ENCODE data around the gene NGF.
"Not testable (repeated sequence)": the region's sequence is repeated elsewhere in the genome, so short reads cannot be mapped to it uniquely, and the experiment has no call there.

The NGF gene

DNA sequence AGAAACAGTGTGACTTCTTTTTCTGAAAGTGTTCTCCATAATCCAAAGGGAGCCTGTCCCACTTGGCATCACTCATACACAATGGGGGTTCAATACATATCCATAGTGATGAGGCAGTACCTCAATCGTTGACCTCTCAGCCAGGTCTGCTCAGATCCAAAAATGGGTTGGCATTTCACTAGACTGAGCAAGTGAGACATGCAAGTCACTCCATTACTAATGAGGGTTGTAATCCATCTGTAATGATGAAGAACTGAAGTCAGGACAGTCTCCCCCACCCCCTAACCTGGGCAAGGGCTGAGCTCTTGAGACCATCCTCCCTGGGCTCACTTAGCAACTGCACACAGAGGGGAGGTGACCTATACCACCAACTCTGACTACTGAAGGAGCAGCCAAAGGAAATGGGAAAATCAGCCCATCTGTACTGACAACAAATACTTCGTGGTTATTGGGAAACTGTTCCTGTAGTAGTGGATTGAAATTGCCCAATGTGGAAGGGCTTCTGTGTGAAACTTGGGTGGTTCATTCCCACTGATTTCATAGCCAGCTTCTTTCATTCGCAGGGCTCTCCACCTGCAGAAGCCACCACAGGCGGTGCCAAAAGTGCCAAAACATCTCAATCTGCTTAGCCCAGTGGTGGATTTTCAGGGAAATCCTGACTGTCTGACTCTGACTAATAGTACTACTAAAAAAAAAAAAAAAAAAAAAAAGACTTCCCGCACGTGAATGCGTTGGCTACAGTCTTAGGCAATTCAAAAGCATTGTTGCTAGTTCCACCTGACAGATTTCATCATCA is 5.0 kb downstream of the NGF start:
- no peak for DNase-seq

DNA sequence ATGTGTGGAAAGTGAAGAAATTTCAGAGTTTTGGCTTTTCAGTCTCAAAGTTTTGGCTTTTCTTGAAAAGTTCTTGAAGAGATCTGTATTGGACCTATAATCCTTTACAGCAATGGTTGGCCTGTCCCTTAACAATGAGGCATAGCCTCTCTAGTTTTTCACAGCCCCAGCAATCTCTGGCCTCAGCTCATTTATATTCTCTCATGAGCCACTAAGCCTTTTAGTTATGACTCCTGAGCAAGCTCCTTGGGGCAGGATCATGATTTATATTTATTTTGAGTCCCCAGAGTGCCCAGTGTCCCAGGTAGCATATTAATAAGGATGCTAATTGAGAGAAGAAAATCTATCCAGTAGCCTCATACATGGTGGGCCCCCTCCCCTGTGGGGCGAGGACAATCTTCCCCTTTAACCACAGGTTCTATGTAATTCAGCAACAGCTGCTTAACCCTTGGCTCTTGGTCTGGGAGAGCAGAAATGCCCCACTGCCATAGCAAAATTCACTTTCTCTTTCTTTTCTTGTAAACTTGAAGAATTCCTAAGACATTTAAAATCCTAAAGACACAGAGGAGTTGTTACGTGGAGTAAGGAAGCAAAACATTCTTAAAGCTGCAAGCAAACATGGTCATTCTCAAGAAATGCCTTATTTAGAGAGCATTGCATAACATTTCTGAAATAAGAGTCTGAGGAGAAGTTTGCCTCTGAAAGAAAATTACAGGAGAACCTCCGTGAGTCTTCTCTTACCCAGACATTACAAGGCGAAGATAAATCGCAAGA is 6.3 kb downstream of the NGF start:
- no peak for DNase-seq

DNA sequence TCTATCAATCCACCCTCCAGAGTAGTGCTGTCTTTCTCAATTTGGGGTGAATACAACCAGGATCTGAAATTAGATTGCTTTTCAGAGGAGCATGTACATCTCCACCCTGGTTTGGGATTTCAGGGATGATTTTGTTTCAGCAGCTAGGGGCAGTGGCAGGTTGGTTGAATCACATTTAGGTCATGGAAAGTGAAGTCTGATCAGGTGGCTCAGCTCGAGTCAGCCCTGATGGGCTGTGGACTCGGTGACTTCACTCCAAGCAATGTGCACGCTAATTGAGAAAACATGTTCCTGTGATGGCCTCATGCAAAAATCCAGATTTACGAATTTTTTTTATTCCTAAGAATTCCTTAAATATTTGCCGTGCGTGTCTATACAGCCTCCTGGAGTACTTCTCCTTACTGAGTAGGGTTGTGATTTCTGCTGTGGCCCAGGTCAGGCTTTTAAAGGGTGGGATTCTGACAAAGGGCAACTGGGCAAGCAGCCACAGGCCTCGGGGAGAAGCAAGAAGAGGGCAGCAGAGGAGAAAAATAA is 7.5 kb downstream of the NGF start:
- DNase-seq, result no peak

DNA sequence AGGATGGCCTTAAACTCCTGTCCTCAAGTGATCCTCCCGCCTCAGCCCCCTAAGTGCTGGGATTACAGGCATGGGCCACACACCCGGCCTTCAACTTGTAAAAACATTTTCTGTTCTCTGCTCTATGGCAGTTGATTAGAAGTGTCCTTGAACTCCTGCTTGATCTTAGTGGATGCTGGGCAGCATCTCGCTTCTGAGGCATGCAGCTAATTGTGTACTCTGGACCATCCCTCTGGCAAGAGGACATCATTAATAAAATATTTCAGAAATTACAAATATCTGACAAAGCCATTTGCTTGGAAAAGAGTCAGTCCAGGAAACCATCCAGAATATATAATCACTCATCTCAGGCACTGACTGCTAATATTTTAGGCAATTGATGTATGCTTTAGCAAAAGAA is 8.1 kb downstream of the NGF start:
- DNase-seq, result no peak

DNA sequence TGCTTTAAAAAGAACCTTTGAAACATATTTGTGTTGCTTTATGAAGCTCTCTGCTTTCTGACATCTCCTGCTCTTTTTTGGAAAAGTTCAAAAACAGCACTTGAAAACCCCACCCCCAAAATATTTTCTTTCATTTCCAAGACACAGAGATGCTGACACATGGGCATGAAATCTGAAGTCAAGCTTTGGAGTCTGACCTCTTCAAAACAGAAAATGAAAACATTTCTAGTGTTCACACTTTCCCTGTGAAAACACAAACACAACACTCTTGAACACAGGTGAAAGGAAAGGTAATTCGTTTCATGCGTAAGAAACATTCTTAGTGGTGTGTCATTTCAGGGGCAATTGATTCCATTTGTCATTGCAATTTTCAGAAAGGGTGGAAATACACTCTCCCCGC is 10.8 kb downstream of the NGF start:
- DNase-seq, result no peak

DNA sequence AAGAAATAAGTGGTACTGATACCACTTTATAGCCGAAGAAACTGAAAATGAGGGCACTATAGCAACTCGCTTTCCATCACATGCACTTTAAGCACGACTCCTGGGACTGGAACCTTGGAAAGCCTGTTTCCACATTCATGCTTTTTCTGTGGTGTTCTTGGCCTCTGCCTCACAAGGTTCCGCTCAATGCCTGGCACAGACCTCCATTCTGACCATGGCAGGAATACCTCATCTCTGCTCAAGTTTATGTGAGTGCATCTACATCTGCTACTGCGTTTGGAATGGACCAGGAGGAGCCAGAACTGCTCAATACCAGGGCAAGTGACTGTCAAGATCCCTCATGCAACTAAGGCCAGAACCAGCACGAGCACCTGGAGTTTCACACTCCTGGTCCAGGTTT is 11.6 kb downstream of the NGF start:
- no peak for DNase-seq

DNA sequence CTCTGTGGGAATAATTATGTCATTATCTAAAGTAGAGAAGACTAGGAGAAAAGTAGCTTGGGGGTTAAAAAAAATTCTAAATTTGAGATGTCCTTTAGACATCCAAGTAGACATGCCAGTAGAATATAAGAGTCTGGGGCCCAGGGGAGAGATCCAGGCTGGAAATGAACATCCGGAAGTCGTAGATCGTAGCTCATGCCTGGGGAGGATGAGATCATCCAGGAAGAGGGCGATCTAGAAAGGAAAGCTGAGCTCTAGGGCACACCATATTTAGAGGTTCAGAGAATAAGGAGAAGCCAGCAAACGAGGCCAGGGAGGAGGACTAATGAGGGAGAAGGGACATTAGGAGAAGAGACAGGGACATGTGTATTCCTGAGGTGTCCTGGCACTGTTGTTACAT is 12.2 kb downstream of the NGF start:
- DNase-seq, result no peak

DNA sequence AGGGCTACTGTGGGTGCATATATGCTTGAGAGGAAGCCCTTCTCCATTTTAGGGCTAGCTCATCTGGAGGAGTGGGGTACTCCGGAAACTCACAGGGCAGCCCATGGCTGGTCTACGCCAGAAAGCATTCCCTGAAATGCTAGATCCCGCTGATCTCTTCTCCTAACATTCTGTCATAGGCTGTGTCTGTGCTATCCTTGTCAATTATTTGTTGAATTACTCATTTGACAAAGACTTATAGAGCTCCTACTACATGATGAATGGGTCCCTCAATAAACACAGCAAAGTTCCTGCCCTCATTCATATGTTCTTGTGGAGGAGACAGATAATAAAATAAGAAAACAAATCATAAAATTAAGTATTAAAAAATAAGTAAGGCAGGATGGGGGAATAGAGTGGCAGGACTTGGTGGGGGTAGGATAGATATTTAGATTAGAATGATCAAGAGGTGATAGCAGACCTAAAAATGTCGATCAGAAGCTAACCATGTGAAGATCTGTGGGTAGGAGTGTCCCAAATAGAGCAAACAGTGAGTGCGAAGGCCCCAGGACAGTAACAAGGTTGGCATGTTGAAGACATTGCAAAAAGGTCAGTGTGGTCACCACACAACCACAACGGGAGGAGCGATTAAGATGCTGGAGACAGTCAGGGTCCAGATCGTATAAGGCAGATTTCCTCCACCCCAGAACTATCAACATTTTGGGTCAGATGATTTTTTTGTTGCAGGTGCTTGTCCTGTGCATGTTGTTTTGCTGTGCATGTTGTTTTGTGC is 13.2 kb downstream of the NGF start:
- no peak for DNase-seq

DNA sequence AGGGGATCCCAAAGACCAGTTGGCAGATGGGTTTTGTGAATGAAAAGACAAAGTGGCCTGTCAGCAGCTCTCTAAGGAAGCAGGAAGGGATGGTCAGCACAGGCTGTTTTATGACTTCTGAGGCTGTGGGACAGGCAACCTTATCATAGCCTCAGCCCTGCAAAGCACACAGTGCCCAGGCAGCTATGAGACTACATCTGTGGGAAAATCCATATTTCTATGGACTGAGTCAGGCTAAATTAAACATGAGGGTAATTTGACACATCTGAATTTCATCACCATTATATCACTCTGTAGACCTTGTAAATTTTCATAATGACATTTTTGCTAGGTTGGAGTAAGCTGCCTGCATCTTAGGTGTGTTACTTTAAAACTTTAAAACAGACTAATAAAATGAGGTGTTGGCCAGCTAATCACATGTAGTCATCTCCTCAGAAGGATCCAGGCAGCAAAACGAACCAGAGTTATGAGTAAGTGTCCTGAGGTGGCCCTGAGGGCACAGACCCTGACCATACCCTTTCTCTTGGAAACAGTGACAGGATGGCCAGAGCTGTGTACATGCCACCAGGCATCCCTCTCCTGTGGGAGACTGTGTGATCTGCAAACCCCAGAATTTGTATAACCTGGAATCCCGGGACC is 14.6 kb downstream of the NGF start:
- DNase-seq, result no peak

DNA sequence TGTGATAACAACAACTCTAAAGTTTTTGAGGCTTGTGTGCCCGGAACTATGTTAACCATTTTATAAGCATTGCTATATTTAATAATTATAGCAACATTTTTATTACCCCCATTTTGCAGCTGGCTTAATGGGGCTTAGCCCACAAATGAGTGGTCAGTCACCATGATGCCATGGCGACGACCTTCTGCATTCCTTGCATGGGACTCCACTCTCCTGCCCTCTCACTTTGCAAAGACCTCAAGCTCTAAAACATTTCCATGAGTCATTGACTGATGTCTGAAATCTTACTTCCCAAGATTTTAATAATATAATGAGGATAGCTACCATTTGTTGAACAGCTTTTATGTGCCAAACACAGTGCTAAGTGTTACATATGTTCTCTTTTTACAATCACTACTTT is 15.4 kb downstream of the NGF start:
- no peak for DNase-seq

DNA sequence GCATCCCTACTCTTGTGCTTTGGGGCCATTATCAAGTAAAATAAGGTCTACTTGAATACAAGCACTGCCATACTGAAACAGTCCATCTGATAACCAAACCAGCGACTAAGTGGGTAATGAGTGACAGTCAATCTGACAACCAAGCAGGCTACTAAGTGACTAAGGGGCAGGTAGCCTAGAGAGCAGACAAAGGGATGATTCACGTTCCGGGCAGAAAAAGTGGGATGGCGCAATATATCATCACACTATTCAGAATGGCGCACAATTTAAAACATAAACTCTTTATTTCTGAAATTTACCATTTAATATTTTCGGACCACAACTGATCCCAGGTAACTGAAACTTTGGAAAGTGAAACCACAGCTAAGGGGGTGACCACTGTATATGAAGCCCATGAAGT is 17.7 kb downstream of the NGF start:
- DNase-seq, result no peak

DNA sequence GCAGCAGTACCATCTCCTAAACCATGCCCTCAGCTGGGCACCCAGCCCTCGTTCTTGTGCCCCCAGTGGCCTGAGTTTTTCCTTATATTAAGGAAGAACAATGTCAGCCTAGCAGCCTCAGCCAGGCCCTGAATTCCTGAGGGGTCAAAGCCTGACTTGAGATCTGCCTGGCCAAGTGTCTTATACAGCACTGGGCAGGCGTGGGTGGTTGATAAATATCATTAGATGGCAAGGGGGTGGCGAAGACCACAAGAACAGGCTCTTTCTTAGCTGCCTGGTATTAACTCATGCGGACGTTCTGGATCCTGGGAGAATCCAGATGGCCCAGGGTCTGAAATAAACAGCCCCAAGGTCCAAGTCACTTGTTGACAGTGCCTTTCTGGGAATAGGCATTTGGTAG is 18.3 kb downstream of the NGF start:
- DNase-seq, result no peak

DNA sequence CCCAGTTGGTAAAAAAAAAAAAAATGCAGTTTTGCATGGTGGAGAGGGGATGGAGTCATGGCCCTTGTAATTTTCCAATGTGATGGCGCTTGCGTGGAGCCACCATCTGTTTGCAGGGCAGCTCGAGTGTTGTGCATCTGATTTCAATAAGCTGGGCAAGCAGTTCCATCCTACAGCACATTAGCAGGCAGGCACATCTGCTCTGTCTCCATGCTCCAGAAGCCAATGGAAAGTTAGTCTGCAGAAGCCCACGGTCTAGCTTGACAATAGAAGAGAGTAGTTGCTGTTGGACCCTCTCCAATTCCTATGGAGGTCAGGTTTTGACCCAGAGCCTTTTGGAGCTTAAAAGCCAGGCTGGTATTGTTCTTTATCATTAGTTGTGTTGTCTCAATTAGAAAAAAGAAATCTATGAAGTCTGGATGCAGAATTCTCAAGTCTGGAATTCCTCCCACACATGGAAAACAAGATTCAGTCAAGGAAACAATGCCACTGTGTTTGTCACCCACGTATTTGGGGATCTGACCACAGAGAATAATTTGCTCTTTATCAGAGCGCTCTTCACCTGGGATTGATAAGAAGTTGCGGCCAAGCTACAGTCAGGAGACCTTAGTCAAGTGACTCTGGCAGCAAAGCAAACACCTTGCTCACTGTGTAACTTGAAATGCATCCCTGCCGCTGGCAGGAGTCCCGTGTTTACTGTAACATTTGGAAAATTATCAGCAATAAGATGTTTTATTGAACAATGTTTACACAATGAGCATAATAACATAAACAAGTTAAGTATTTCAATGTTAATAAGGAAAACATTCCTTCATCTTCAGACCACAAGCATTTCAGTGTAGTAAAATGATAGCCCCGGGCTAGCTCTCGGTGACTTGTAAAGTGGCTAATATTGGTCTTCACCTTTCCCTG is 20.7 kb downstream of the NGF start:
- DNase-seq, result no peak

DNA sequence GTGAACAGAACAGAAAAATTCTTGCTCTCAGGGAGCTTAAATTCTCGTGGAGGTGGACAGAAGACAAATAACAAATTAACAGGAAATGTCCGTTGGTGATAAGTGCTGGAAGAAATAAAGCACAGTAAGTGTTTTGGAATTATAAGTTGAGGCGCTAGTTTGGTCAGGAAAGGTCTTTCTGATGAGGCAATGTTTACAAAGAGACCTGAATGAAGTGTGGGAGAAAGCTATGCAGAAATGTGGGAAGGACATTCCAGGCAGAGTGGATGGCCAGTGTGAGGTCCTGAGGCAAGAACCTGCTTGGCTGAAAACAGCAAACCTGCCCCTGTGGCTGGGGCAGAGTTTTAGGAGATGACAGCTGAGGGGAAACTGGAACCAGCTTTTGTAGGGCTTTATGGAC is 23.3 kb downstream of the NGF start:
- no peak for DNase-seq

DNA sequence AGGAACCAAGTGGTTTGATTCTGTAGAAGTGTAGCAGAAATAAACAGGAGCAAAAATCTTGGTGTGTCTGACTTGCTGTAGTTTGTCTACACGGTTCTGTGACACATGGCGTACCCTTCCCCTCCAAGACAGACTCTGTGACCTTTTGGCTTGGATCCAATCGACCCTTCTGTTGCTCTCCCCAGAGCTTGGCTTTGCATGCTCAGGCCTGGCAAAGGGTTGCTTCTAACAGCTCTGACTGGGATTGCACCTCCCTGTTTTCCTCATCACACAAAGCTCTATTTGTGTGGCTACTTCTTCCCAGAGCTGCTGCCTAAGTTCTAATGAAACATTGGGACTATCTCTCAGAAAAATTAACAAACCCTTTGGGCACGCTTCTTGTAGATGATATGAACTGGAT is 24.0 kb downstream of the NGF start:
- no peak for DNase-seq

DNA sequence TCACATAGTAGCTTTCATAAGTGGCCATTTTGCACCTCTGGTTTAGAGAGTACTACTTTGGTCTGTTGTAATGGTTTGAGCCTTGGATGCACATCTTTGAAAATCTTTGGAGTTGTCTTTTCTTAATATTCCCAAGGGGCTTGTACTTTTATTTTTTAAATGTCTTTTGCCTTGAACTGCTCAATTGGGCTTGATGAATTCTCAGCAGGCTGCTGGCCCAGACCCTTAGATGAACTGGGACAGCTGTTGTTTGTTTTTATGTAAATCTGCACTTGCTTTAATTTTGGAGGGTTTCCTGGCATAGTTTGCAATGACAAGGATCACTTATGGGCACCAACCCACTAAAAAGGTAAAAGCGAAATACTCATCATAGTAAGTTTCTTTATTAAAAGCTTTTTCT is 24.9 kb downstream of the NGF start:
- no peak for DNase-seq

DNA sequence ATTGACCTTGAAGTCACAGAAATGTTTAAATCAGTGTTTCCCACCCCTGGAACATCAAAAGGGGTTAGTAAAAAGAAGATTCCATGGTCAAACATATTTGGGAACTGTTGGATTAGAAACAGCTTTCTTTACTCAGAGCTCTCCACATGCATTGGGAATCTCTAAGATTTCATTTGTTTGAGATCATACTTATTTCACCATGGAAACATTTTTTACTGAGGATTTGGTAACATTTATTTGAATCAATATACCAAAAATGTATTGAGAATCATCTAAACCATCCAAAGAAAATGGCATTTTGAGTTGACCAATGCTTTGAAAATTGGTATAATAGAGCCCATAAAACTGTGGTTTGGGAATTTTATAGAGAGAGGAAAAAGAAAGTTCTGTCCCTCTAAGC is 25.3 kb downstream of the NGF start:
- DNase-seq, result no peak

DNA sequence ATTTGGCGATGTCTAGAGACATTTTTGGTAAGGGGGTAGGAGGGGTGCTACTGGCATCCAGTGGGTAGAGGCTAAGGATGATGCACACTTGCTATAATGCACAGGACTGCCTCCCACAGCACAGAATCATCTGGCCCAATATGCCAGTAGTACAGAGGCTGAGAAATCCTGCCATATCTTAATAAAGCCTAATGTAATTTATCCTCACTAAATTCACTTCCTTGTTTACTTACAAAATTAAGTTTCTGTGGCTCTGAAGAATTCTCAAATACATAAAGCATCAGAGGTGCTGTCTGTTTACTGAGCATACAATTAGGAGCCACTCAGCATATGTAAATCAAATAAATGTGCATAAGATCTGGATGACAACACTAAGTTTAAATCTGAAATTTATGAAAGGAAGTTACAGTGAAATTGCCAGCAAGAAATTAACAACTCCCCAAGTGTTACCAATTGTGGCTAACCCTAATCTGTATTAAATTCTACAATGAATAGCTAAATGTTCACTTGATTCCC is 26.5 kb downstream of the NGF start:
- no peak for DNase-seq

DNA sequence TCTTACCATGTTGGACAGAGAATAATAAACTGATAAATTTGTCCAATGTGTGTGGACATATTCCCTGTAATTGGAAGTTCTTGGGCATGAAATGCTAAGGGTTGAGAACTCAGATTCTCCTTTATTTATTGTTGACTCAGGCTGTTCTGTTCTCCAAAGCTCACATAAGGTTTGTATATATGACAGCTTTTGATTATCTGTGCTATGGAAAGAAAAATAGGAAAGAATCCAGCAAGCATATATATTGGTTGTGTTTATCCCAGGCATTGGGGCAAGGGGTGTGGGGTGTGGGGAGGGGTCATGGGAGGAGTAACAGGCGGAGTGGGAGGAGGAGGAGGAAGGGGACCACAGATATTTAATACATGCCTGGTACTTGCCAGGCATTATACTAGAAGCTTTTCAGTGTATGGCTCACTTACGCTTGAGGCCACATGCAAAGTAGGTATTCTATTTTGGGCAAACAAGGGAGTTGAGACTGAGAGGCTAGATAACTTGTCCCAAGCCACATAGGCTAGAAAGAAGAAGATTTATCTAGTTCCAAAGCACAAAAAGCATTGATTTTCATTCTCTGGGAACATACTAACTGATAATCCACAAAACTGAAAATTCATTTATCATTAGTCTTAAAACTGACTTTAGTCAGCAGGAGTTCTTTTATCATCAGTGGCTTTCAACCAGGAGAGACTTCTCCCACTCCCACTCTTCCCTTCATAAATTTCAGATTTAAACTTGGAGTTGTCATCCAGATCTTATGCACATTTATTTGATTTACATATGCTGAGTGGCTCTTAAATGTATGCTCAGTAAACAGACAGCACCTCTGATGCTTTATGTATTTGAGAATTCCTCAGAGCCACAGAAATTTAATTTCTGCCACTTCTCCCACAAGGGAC is 27.2 kb downstream of the NGF start:
- DNase-seq, result no peak

DNA sequence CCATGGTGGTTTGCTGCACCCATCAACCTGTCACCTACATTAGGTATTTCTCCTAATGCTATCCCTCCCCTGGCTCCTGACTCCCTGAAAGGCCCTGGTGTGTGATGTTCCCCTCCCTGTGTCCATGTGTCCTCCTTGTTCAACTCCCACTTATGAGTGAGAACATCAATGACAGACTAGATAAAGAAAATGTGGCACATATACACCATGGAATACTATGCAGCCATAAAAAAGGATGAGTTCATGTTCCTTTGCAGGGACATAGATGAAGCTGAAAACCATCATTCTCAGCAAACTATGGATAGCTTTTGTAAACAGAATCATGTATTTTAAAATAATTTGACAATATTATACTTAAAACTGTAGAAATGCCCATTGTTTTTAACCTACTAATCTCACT is 28.5 kb downstream of the NGF start:
- not testable (repeated sequence) for DNase-seq

DNA sequence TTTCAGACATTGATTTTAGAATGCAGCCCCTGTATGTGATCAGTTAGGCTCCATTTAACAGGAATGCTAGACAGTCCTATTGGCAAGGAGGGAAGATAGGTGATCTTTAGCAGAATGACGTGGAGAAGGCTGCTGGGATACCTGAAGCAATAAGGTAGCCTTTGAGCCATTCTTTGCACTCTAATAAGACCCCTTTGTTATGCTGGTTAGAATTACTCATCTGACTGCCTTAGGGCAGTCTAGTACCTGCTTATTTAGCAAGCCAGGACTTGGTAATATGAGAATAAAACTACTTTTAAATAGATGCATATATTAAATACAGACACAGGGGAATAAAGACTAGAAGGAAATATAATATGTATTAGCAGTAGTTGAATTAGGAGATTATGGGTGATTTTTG is 29.1 kb downstream of the NGF start:
- DNase-seq, result no peak

Measured in CD4-positive, alpha-beta T cell treated with Interleukin-21 for 1 hour (primary cell).